Measurements from ENCODE around the gene BLOC1S3.

The BLOC1S3 gene

GRCh38 chr19:45169602-45170001 is 9.0 kb upstream of the BLOC1S3 start:
- TF ChIP-seq CTCF (IDR thresholded peaks at IDR 0.05): no peak

GRCh38 chr19:45170146-45171106 is 8.2 kb upstream of the BLOC1S3 start:
- no peak for TF ChIP-seq CTCF (IDR thresholded peaks at IDR 0.05)

- no peak for TF ChIP-seq CTCF (IDR thresholded peaks at IDR 0.05)
These were observed 7.4 kb upstream of the BLOC1S3 start for GRCh38 chr19:45171211-45171623.

- no peak for TF ChIP-seq CTCF (IDR thresholded peaks at IDR 0.05)
These were observed 6.4 kb upstream of the BLOC1S3 start for GRCh38 chr19:45172173-45172572.

- no peak for TF ChIP-seq CTCF (IDR thresholded peaks at IDR 0.05)
These were observed 5.9 kb upstream of the BLOC1S3 start for GRCh38 chr19:45172611-45173208.

- no peak for TF ChIP-seq CTCF (IDR thresholded peaks at IDR 0.05)
These were observed 4.8 kb upstream of the BLOC1S3 start for GRCh38 chr19:45173816-45174215.

GRCh38 chr19:45175515-45176345 is 2.9 kb upstream of the BLOC1S3 start:
- no peak for TF ChIP-seq CTCF (IDR thresholded peaks at IDR 0.05)
